HG02588 (cell line): ENCODE data around the gene MRPL24.

Experiments
- ATAC-seq: cut with Tn5 transposase; IDR thresholded peaks from one replicate; pipeline ENCODE4 v1.9.1; 2021; ENCODE audit warnings: mild to moderate bottlenecking, moderate library complexity; ENCODE audit not compliant: unreplicated experiment

Gene MRPL24

GRCh38 chr1:156744344-156744743, 3.5 kb upstream of the MRPL24 start:
- no peak for ATAC-seq

GRCh38 chr1:156743367-156744302, 2.7 kb upstream of the MRPL24 start:
- ATAC-seq = no peak

DNA sequence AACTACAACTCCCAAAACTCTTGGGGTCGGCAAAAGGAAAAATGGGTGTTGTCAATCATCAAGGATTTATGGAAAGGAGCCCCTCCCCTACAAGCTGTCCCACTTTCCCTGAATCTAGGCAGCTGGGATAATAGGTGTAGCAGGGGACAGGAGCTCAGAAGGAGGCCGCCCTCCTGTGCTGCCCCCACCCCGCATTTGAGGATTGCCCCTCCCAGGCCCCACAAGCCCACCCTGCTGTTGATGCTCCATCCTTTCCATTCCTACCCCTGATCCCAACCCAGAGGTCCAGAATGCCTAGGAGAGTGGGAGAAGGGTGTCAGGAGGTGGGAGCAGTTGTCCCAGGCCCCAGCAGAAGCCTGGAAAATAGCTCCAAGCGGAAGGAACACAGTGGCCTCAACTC, 1.9 kb upstream of the MRPL24 start:
- no peak for ATAC-seq

DNA sequence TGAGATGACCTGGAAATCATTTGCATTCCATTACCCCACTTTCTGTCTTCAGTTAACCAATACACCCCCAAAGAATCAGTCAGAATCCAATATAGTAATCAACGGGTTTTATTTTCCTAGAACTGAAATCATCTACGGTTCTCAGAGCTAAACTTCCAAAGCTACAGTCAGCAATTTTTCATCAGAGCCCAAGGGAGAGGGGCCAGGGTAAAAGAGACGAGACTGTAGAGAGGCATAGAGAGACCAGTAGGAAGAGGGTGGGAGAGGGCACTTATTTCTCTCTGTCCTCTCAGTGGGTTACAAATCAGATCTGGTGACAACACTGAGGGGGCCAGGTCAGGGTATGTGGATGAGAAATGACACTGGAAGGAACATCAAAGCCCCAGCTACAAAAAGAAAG, 1.1 kb upstream of the MRPL24 start:
- no peak for ATAC-seq

DNA sequence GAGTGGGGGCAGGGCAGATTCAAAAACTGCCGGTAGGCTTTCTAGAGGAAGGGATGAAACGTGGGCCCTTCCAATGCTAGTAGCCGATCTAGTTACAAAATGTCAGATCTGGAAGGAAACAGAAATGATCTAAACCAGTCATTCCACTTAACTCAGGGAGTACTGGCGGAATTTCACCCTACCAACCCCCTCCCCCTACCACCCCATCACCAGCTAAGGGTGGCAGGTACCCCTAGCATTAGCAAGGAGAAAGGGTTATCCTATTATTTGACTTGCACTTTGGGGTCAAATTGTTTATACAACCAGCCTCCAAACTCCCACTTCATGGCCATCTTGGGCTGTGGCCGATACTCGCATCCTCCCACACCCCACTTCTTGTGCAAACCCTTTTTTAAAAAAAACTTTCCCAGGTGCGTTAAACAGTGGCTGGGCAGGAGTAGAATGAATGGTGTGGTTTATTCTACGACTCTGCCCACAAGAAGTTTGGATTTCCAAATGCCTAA, 644 bp upstream of the MRPL24 start:
- no peak for ATAC-seq

GRCh38 chr1:156740237-156740740, 599 bp downstream of the MRPL24 start:
- ATAC-seq = no peak

GRCh38 chr1:156738916-156739315, 2.0 kb downstream of the MRPL24 start:
- no peak for ATAC-seq

- ATAC-seq = no peak
Observed at GRCh38 chr1:156738407-156738806, 2.5 kb downstream of the MRPL24 start.

DNA sequence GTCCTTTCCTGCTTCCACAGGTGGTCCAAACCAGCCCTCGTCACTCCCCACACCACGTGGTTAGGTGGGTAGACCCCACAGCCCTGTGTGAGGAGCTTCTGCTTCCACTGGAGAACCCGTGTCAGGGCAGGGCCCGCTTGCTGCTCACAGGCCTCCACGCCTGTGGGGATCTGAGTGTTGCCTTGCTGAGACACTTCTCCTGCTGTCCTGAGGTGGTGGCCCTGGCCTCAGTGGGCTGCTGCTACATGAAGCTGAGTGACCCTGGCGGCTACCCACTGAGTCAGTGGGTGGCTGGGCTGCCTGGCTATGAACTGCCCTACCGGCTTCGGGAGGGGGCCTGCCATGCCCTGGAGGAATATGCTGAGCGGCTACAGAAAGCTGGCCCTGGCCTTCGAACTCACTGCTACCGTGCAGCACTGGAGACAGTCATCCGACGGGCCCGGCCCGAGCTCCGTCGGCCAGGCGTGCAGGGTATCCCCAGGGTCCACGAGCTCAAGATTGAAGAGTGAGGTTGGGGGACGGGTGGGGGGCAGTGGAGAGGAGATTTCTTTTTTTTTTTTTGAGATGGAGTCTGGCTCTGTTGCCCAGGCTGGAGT, 6.8 kb downstream of the MRPL24 start:
- ATAC-seq = no peak

DNA sequence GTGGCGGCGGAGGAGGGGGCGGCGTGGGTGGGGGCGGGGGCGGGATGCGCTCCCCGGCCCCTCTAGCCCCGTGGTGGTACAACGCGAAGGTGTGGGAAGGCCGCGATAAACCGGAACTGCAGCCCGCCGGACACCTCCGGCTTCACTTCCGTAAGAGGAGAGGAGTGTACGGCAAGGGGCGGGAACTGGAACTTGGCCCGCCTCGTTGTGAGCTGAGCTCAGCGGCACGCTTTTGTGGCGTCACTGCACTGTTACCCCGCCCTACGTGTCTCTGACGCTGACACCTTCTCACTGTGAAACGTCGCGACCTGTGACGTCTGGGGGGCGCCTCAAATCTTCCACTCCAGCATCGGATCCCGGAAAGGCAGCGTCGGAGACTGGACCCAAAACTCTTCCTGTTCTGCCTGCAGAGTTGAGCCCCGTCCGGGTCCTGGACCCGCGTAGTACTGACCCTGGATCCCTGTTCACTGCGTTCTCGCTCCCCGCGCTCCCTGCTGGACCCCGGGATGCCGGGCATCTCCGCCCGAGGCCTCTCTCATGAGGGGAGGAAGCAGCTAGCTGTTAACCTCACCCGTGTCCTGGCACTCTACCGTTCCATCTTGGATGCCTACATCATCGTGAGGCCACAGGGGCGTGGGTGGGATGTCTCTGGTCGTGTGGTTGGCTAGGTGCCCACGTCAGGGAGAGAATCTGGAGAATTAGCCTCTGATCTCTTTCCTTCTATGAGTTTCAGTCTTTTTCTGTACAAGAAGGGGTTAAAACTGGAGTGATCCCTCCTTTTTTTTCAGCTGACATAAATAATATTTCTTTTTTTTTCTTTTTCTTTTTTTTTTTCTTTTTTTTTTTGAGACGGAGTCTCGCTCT, 12.1 kb downstream of the MRPL24 start, which contains the start of gene ISG20L2:
Gene ISG20L2, minus strand, starts transcription at position 168 of the 864 bp plus-strand sequence. CDS start 1,114 bp downstream, outside the sequence.
- ATAC-seq = peak; percentile 87

GRCh38 chr1:156727926-156728598, 12.8 kb downstream of the MRPL24 start, which contains the start of gene METTL25B:
Gene METTL25B (plus strand): TSS chr1:156728469. CDS start chr1:156729105, 636 bp downstream.
- ATAC-seq = peak; percentile 48

DNA sequence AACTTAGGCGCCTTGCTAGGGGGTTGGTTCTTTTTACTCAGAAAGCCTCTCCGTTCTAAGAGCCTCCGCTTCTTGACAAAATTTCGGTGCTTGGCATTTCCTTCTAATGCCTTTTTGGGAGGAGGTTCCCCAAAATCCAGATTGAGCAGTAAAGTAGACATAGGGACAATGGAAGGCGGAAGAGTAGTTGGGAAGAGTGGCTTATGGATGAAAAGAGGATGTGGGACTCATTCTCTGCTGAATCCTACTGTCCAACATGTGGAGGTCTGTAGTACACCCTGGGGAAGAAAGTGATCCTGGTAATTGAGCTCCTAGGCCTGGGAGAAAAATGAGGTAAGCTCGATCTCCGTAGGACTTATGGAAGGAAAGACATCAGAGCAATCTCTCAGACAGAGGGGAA, 13.4 kb downstream of the MRPL24 start:
- ATAC-seq = no peak

- ATAC-seq = no peak
Observed at GRCh38 chr1:156726549-156727226, 14.2 kb downstream of the MRPL24 start.

DNA sequence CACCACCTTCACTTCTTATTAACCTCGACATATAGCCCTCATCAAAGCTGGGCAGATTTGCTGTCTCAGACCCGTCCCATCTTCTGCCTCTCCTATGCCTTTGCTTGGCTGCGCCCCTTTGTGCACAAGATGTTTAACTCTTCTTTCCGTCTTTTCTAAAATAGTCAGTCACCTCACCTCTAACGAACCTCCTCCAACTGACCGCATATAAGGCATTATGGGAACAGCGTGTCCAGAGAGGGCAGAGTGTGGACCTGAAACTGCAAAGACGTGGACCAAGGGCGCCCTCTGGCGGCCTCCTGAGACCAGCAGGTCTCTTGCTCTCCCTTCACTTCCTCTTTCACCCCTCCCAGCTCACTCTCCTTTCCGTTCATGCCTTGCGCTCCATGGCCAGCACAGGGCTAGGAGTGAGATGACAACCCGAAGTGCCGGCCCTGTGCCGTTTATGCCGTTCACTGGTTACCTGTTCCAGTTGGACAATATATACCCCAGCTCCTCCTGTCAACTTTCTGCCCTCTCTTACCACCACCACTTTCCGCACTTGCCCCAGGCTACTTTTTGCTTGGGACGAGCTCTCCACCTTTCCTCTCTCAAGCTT, 15.1 kb downstream of the MRPL24 start:
- ATAC-seq = peak; percentile 33

DNA sequence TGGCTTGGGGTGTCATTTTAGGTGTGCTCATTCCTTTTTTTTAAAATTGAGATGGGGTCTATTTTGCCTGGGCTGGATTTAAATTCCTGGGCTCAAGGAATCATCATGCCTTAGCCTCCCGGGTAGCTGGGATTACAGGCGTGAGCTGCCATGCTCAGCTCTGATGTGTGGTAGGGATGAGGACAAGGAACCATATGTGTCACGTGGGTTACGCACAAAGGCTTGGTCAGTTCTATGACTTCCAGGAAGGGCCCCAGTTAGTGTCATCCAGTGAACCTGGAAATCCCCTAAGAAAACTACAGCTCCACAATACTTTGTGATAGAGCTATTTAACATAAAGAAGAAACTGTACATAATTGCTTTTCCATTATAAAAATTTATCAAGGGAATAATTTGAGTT, 19.4 kb downstream of the MRPL24 start:
- ATAC-seq = no peak

DNA sequence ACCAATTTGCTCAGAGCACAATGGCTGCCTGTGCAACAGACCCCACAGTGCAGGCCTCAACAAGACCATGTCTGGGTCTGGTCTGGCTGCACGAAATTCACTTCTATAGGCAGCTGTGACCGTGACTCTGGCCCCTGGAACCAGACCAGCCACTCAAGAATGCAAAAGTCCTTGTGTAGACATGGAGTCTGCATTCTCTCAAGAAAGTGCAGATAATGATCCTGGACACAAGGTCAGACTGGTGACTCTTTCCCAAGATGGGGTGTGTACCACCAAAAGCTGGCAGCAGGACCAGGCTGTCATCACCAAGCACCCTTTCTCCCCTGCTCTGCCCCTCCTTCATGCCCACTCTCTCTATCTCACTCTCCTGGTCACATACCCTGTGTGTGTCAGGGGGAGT, 19.8 kb downstream of the MRPL24 start:
- ATAC-seq = no peak

DNA sequence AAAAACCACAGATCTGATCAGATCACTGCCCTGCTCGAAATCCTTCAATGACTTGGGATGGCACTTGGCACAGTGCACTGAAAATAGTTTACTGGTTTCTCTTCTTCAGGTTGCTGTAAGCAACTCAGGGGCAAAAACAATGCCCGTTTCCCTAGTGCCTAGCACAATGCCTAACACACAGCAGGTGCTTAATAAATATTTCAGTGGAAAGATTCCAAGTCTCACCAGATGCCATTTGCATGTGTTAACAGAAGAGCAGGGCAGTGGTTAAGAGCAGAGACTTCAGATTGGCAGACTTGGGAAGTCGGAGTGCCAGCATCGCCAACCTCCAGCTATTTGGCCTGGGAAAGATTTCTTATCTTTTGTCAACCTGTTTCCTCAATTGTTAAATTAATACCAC, 23.5 kb downstream of the MRPL24 start:
- ATAC-seq = no peak

- no peak for ATAC-seq
Observed at GRCh38 chr1:156714830-156715229, 26.1 kb downstream of the MRPL24 start.

GRCh38 chr1:156712626-156713025, 28.3 kb downstream of the MRPL24 start:
- no peak for ATAC-seq
